Measurements from ENCODE around the gene RHOBTB3. TPM values are rescaled to one million over a fixed set of nuclear protein-coding genes. Genes with fewer than 3 reads are reported as not detected.

RHOBTB3 gene
- total RNA-seq, 1 experiment from 2014 or later = 6.8 TPM

- no peaks in the 10 kb centered on the region; a peak in 1 of 7 replicates for H3K36me3 Mint-ChIP-seq (ENCODE audit: insufficient read depth in 1 of 3, low read depth in 3 of 3)
- Histone ChIP-seq H3K4me1 (ENCODE audit: insufficient read depth, low read length) (peaks cover 3% of the 10 kb centered on the region), H3K18ac (ENCODE audit: insufficient read length, low read depth, low read length) (no peak overlapping the region), H4K8ac (replicated peaks; ENCODE audit: insufficient read length, low read depth, low read length) (no peak overlapping the region), H3K56ac (ENCODE audit: insufficient read length, low read depth, low read length) (no peak overlapping the region), H2AFZ (ENCODE audit: low read length) (no peak overlapping the region), H2BK20ac (ENCODE audit: low read depth, low read length, poor library complexity, severe bottlenecking) (no peak overlapping the region), H3K79me1 (ENCODE audit: insufficient read depth, low read depth, low read length, poor library complexity, severe bottlenecking) (no peaks in the 10 kb centered on the region), H3K9ac (ENCODE audit: extremely low read depth, insufficient read length, low read length) (no peak overlapping the region), H3T11ph (ENCODE audit: low read length) (no peak overlapping the region), H3K9me3 (ENCODE audit: control insufficient read depth, low read depth, low read length) (no peaks in the 10 kb centered on the region), H3K27me3 (ENCODE audit: insufficient read depth, low read length) (no peaks in the 10 kb centered on the region; the same call in 1 of the 2 replicates), H3K23ac (ENCODE audit: insufficient read length, low read depth, low read length) (no peak overlapping the region), H3K14ac (ENCODE audit: insufficient read depth, low read length) (no peak overlapping the region), H3K23me2 (ENCODE audit: insufficient read length, low read depth, low read length, poor library complexity, severe bottlenecking) (peaks cover 7% of the 10 kb centered on the region), H3K79me2 (ENCODE audit: insufficient read depth, low read length) (no peaks in the 10 kb centered on the region), H4K20me1 (ENCODE audit: control insufficient read depth, insufficient read depth, insufficient read length) (no peaks in the 10 kb centered on the region), H2BK12ac (ENCODE audit: insufficient read length, low read depth, low read length) (no peak overlapping the region), H2BK120ac (ENCODE audit: low read depth, low read length, poor library complexity, severe bottlenecking) (no peak overlapping the region), H4K5ac (ENCODE audit: insufficient read length, low read depth, low read length) (no peak overlapping the region), H2BK15ac (ENCODE audit: low read depth, low read length) (no peak overlapping the region), H3K4ac (ENCODE audit: low read depth, low read length) (no peak overlapping the region), H3K4me2 (ENCODE audit: insufficient read depth, insufficient read length, low read length) (no peak overlapping the region), H2BK5ac (ENCODE audit: insufficient read length, low read length) (no peak overlapping the region), H2AK5ac (ENCODE audit: insufficient read length, low read length) (no peak overlapping the region), H3K27ac (ENCODE audit: insufficient read length, low read depth, low read length) (no peak overlapping the region), H4K91ac (ENCODE audit: insufficient read length, low read depth, low read length) (no peak overlapping the region)
- no peaks in the 10 kb centered on the region for H3K9me3 Mint-ChIP-seq
- DNase-seq = no peak
- H3K4me3 Mint-ChIP-seq = no peak overlapping the region
- 100% methylated on average over 1 of the region's 4 CpGs for WGBS (ENCODE audit: extremely low coverage, insufficient read length, low lambda C conversion rate)
- H3K27ac Mint-ChIP-seq = no peak overlapping the region
- peaks cover 29 to 30% of the 10 kb centered on the region in 2 experiments for H3K4me1 Mint-ChIP-seq
- TF ChIP-seq CTCF (conservative IDR thresholded peaks at IDR 0.05) = no peak
- H3K27me3 Mint-ChIP-seq (ENCODE audit: low read depth) = peaks cover 18% of the 10 kb centered on the region
These were observed 17.0 kb upstream of the RHOBTB3 start for GRCh38 chr5:95713960-95714710.
